Urothelium cell line (cell line): ENCODE data around the gene TNIK.
A peak's percentile ranks its signal among the peaks of the same experiment; 100 is the strongest.

ENCODE experiments used
- DNase-seq: peaks from one replicate; pipeline ENCODE4 v3.0.0; 2011; ENCODE audit warnings: low spot score, mixed read lengths
- FAIRE-seq: peaks from 2 replicates; lab custom pipeline; 2011; peaks lifted over from hg19 to GRCh38; lab: Jason Lieb, UNC

TNIK gene

GRCh38 chr3:171212648-171213047 is 247.6 kb downstream of the TNIK start:
- FAIRE-seq = no peak

DNA sequence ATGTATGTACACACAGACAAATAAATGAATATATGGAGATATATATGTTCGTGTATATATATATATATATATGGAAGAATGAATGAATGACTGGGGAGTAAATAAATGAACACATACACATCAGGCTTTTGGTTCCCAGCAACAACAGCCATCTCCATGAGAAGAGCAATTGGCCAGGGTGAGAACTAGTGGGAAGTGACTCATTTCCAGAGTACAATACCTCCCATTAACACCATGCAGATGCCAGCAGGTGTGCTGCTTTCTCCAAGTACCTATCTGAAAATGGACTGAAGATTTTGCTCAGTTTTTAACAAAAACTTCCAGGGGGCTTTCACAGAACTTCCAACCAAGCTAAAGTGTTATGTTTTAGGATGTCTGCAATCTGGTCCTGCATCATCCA is 253.9 kb downstream of the TNIK start:
- FAIRE-seq (no peak), DNase-seq (peak; percentile 9)

More at GRCh38 chr3:171212648-171213047, 247.6 kb downstream of the TNIK start:
- no peak for DNase-seq

- DNase-seq (no peak), FAIRE-seq (no peak)
Observed at GRCh38 chr3:171204942-171205341, 255.3 kb downstream of the TNIK start.

- FAIRE-seq (no peak), DNase-seq (no peak)
Observed at GRCh38 chr3:171201825-171202224, 258.4 kb downstream of the TNIK start.

DNA sequence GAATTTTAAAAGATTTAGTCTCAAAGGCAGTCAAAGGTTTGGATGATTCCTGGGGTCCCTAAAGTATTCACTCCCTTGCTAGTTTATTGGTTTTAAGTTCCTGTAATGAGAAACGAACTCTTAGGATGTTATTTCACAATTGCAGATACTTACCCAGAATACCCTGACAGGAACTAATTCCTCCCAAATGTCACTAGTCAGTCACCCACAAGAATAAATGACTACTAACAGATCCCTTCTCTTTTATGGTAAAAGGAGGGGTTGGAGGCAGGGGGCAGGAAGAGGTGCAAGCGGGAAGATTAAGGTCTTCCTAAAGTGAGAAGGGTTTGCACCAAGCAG is 259.5 kb downstream of the TNIK start:
- DNase-seq = no peak
- no peak for FAIRE-seq

DNA sequence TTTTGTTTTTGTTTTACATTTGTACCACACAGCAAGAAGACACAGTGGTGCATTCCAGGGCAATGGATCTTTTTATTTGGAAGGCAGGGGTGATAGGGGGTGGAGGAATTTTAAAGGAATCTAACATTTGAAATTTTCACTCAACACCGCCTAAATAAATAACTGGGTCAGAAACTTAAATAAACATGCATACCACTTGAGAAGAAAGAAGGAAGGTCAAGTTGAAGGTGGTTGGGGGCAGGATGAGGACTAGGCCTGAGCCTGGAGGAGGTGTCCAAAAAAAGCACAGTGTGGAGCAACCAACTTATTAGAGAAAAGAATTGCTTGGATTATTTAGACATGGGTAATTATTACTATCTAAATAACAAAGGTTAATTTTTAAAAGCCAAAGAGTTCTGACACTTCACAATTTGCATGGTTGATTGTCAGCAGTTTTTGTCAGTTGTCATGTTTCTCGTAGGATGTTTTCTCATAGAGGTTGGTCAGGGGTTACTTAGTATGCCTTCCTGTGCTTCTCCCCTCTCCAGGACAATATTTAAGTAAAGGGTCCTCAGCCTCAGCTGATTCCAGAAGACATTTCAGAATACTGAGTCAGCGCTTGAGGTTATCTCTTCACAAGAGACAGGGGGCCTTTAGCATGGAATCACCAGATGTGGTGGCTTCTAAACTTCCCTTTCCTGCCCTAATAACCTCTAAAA is 260.0 kb downstream of the TNIK start:
- DNase-seq (no peak), FAIRE-seq (no peak)

GRCh38 chr3:171199473-171199829 is 260.8 kb downstream of the TNIK start:
- DNase-seq (no peak), FAIRE-seq (no peak)

DNA sequence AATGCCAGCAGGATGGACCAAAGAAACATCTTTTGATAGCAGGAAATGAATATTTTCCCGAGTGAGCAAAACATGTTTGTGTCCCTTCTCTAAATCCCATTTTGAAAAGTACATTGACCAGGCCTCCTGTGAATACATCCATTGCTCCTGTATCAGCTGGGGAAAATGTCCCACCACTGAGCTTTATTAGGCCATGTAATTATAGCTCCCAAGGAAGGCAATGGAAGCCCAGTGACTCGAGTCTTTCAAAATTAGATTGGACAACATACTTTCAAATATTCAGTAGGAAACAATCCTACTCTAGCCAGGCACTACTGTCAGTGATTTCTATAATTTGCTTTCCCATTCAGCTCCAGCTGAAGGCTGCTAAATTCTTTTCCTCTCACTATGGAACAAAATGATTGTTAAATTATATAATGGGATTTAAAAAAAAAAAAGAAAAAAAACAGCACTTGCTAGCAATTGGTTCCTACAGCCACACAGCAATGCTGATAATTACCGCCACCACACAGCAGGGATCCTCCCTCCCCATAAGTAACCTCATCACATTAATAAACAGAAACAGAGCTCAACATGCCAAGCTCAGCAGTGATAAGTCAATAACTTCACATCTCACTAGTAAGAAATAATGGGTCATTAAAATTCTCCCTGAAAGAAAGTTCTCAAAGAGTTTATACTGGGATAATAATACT is 261.3 kb downstream of the TNIK start:
- DNase-seq (no peak), FAIRE-seq (no peak)

DNA sequence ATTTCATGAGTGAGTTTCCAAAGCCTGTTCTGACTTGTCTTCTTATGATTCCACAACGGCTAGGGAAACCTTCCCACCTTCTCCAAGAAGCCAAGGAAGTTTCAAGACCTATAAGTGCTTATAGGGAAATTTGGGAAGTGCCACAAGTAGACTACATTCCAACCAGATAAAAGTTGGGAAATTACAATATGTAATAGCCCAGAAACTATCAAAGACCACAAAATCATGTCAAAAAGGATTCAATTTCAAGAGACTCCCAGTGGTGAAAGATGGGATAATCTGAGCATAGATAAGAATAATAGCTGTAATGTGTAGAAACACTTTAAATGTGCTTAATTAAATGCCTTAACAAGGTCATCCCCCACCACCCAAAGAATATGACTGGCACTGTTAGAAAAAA is 264.5 kb downstream of the TNIK start:
- no peak for DNase-seq
- no peak for FAIRE-seq

DNA sequence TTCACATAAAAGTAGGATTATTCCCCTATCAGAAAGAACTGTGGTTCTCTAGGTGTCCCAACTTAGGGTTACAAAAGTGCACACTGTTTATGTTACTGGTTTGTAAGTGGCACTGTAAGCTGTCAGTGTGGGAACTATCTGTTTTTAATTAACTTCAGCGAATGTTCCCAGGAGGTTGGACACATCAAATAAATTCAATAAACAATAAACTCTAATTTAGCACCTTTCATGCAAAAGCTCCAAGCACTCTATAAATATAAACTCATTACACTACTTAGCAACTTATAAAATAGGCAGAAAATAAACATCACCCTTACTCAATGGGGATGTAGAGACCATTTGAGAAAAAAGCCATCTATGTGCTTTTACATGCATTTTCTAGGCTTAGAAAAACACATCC is 265.2 kb downstream of the TNIK start:
- DNase-seq (no peak), FAIRE-seq (no peak)

DNA sequence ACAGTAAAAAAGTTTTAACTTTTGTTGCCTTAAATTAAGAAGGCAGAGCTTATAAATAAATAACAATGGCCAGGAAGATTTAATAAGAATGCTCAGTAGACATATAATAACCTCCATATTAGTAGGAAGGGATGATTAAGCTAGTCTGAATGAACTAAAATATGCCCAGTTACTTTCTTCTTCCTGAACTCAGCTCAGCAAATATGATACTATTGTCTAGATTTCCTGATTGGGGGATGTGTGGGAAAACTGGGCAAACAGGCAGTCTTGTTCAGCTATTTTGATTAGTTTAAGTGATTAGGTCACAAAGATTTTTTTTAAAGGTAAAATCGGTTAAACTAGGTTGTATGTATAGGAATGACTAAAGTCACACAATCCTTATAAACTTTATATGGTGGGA is 266.5 kb downstream of the TNIK start:
- FAIRE-seq (no peak), DNase-seq (no peak)

DNA sequence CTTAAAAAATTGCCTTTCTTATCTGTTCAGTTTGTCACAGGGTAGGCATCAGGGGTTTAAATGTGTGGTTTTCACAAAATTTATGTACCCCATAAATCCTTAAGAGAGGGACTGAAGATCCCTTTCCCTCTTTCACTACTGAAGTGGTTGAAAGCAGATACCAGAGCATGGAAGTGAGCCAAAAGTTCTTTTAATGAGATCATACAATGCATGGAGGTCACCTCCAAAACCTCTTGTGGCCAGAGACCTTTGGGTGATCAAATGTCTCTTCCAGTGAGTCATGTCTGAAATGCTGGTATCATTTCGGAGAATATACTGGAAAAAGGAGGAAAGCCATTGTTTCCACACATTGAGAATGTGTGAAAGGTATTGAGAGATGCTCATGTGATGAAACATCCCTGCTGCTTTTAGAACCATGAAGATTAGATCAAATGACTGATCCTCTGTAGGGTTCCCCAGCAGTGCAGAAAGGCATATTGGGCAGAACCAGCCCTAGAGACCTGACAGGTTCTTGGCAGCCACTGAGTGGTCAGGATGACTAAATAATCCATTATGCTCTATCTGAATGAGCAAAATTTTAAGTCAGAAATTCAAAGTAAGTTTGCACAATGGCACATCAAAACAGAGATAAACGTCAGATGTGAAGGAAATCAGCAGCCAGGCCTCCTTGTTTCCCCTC is 267.9 kb downstream of the TNIK start:
- FAIRE-seq = no peak
- DNase-seq = peak; percentile 59

DNA sequence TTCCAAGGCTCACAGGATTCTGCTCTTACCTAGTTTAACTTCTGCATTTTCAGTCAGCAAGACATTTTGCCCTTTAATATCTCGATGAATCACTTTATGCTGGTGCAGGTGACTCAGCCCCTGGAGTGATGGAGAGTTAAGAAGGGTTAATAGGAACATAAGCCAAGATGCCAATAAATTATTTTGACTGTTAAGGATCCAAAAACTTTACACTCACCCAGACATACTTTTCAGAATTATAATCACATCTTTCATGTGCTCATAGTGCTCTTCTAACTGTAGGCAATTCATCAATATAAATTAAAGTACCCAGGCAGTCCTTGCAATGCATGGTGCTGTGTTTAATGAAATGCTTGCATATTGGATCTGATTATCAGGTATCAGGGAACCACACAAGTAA is 269.5 kb downstream of the TNIK start:
- FAIRE-seq = no peak
- DNase-seq = peak; percentile 42

DNA sequence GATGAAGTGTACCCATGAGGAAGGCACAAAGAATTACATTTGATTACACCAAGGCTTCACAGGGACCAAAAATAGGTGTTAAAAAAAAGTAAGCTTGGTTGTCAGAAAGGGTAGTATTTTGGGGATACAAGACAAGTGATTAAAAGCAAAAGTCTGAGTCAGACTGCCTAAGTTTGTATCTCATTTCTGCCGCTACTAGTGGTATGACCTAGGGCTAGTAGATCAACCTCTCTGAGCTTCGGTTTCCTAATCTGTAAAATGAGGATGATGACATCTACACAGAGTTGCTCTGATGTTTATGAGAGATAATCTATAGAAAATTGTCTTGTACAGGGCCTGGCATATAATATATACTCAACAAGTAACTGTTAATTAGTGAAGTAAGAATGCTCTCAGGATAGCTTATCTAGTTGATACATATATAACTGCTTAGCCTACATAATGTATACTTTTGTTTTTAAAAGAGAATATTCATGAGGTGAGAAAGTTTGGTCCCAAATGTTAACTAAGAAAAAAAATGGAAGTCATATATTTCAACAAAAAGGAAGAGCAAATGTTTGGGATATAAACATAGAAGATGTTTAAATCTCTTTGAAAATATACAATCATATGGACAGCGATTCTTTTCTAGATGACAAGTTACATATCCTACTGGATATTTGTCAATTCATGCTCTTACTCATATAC is 270.7 kb downstream of the TNIK start:
- FAIRE-seq (no peak), DNase-seq (no peak)

GRCh38 chr3:171187706-171188290 is 272.4 kb downstream of the TNIK start:
- no peak for FAIRE-seq
- DNase-seq = peak; percentile 17

DNA sequence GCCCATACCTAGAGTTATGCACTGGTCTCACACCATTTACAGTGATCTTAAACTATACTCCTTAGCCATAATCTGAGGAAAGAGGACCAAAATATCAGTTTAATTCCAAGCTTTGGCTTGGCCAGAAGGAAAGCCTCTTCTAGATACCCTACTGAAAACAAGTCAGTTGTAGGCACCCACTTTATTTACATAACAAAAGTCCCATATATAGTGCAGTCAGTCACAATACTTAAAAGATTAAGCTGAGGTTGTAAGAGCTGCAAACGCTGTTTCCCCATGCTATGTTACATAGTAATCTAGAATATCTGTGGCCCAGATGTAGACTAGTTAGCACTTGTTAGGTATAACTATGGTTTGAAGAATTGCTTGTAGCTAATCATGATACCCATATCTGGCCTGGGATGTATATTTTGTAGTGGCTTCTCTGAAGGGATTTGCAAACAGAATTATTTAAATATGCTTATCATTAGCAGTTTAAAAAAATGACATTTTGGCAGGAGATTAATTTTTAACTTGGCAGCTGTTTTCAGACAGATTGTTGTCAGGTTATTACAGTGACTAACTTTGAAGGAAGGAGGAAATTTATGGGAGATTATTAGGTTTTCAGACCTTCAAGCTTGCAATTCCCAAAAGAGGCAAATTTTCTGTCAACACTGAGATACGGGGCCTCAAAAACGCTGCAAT is 273.2 kb downstream of the TNIK start:
- no peak for DNase-seq
- FAIRE-seq = no peak

DNA sequence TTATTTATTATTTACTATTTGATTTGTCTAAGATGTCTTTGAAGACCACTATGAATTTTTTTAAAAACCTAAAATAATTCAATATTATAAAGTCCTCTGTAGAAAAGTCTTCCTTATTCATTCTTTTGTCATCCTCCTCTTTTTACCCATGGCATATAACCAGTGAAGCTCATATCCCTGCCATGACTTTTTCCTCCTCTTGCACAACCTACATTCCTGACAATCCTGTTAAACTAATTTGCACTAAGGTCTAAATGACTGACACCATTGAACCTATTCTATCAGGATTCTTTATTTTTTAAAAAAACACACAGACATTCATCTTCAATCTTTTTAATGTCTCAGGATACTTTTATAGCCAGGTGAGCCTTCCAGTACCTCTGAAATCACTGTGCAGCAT is 273.8 kb downstream of the TNIK start:
- FAIRE-seq = no peak
- no peak for DNase-seq

- no peak for DNase-seq
- no peak for FAIRE-seq
Observed at GRCh38 chr3:171185959-171186358, 274.2 kb downstream of the TNIK start.

DNA sequence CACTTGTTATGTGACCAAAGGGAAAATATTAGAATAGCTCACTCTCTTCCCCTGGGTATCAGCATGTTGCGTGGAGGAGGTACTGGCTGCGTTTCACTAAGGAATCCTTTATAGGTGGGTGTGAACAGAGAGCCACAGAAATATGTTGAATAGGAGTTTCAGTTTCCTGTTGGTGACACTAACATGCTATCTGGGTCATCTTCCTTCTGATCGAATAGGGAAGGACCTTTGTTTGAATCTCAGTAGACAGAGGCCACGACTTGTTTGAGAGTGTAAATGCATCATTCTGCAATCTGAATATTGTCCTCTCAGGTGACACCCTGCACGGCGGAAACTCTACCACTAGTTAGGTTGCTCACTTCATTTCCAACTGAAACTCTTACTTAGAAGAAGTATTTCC is 275.8 kb downstream of the TNIK start:
- no peak for FAIRE-seq

DNA sequence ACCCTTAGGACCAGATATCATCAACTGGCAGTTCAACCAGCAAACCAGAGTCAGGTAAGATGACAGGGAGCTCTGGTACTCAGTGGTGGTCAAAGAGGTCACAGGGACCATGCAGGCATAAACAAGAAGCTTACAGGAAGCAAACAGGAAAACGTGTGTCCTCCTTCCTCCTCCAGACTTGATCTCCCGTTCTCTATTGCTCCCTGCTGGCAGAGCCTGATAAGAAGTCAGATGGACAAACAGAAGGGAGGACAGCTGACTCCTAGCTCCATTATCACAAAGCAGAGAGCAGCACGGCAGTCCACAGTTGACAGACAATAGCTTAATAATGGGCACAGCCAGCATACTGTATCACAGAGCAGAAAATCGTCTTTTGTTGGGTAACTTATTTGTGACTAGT is 277.2 kb downstream of the TNIK start:
- no peak for DNase-seq

More for the DNA sequence above, 275.8 kb downstream of the TNIK start:
- no peak for DNase-seq

More for the DNA sequence above, 277.2 kb downstream of the TNIK start:
- FAIRE-seq = no peak
